K562 (cell line): ENCODE measurements around the gene TP53BP2. TPM values are rescaled to one million over a fixed set of nuclear protein-coding genes. Genes with fewer than 3 reads are reported as not detected.

Experiments used
- ATAC-seq: fragments of 200-7000 bp; cut with Tn5 transposase; 3 replicates; pipeline ENCODE4 v1.9.1; 2020; ENCODE audit warnings: moderate library complexity
- BruUV-seq: library from RNA; stranded (reverse); fragments of 400-500 nt; replicated peaks from 2 replicates; lab custom pipeline; 2021; lab: Mats Ljungman, UMichigan
- CTCF ChIA-PET: fragments of 300-600 bp; formaldehyde crosslinking; extraction: SDS; loops from one replicate; lab custom pipeline; 2021; ENCODE audit warnings: low intra/inter-chr PET ratio; lab: Yijun Ruan, JAX
- POLR2A ChIA-PET: fragments of 300-600, 350-650 bp; sonication (Branson Sonifier 250); formaldehyde crosslinking; extraction: SDS; loops from one replicate; lab custom pipeline; 2021; ENCODE audit warnings: antibody characterized with exemption, inconsistent platforms; lab: Yijun Ruan, JAX
- DNase-seq, 4 experiments: peaks; one replicate each; pipeline versions ENCODE4 v3.0.0 to v3.0.0-alpha.2; 2011 to 2018; ENCODE audit warnings: low spot score in 3 of 4, mixed read lengths in 3 of 4; ENCODE audit errors: extremely low read depth in 1 of 4
- FAIRE-seq: peaks from 2 replicates; lab custom pipeline; 2011; peaks lifted over from hg19 to GRCh38; lab: Jason Lieb, UNC
- H2AFZ ChIP-seq: 2 replicates; pipeline ENCODE4 v1.6.0; 2011; ENCODE audit warnings: low read depth, low read length, control low read depth, inconsistent platforms
- H3K27ac ChIP-seq: fragments of 200-600 bp; 3 replicates; pipeline ENCODE4 v1.8.0; 2011; ENCODE audit warnings: low read depth, mild to moderate bottlenecking, control low read depth, inconsistent platforms, low read length, moderate library complexity, mixed read lengths; ENCODE audit errors: extremely low read depth
- H3K27me3 ChIP-seq, 2 experiments: fragments of 300-600 bp in 1 of 2; 2 replicates in 1 of 2; 3 replicates in 1 of 2; pipeline versions ENCODE4 v1.6.0 to v1.8.0; 2011; ENCODE audit warnings: inconsistent platforms in 2 of 2, low read length in 2 of 2, mild to moderate bottlenecking in 1 of 2, mixed read lengths in 1 of 2, moderate library complexity in 1 of 2; ENCODE audit not compliant: control insufficient read depth in 2 of 2, insufficient read depth in 2 of 2
- H3K36me3 ChIP-seq: fragments of 300-600 bp; 3 replicates; pipeline ENCODE4 v1.8.0; 2011; ENCODE audit warnings: mild to moderate bottlenecking, low read length, inconsistent platforms; ENCODE audit not compliant: control insufficient read depth, insufficient read depth
- H3K4me1 ChIP-seq, 2 experiments: fragments of 200-600 bp in 1 of 2; replicated peaks in 1 of 2; 2 replicates in 1 of 2; 3 replicates in 1 of 2; pipeline versions ENCODE4 v1.5.1 to v1.8.0; 2011; ENCODE audit warnings: inconsistent platforms in 2 of 2, low read length in 2 of 2, mild to moderate bottlenecking in 1 of 2, mixed read lengths in 1 of 2, moderate library complexity in 1 of 2; ENCODE audit not compliant: control insufficient read depth in 2 of 2, insufficient read depth in 2 of 2
- H3K4me2 ChIP-seq: 2 replicates; pipeline ENCODE4 v1.6.1; 2011; ENCODE audit warnings: low read length, control low read depth, inconsistent platforms, mixed read lengths; ENCODE audit not compliant: insufficient read depth
- H3K4me3 ChIP-seq: fragments of 200-600 bp; sonication (generic), shearing (Covaris generic); 2 replicates; pipeline ENCODE4 v1.5.1; 2016; ENCODE audit warnings: control low read depth, inconsistent platforms
- H3K79me2 ChIP-seq: fragments of 200-600 bp; 3 replicates; pipeline ENCODE4 v1.8.0; 2011; ENCODE audit warnings: low read length, inconsistent platforms; ENCODE audit not compliant: control insufficient read depth, insufficient read depth
- H3K9ac ChIP-seq, 2 experiments: 2 replicates each; pipeline versions ENCODE4 v1.6.0 to v1.6.1; 2011; ENCODE audit warnings: low read depth in 2 of 2, low read length in 2 of 2, control low read depth in 1 of 2, inconsistent platforms in 1 of 2, mild to moderate bottlenecking in 1 of 2, mixed read lengths in 1 of 2; ENCODE audit not compliant: insufficient read depth in 1 of 2
- H3K9me1 ChIP-seq: one replicate; pipeline ENCODE4 v1.6.0; 2011; ENCODE audit warnings: inconsistent platforms, mild to moderate bottlenecking, low read length, moderate library complexity; ENCODE audit not compliant: control insufficient read depth, insufficient read depth
- H3K9me3 ChIP-seq: replicated peaks from 2 replicates; pipeline ENCODE4 v1.5.1; 2011; ENCODE audit warnings: low read depth, low read length, inconsistent platforms; ENCODE audit not compliant: control insufficient read depth, insufficient read depth
- H4K20me1 ChIP-seq: replicated peaks from 2 replicates; pipeline ENCODE4 v1.6.1; 2011; ENCODE audit warnings: low read length, inconsistent platforms, mixed read lengths; ENCODE audit not compliant: control insufficient read depth, insufficient read depth
- CBX8 ChIP-seq: fragments of 200-600 bp; sonication (generic); IDR thresholded peaks from 2 replicates; pipeline ENCODE4 v1.6.1; 2012; ENCODE audit warnings: borderline replicate concordance, mixed run types, low read depth, mild to moderate bottlenecking, moderate library complexity, mixed read lengths, low read length, control low read depth, inconsistent platforms; ENCODE audit not compliant: poor library complexity, severe bottlenecking; ENCODE audit errors: extremely low read depth
- FOSL1 ChIP-seq: fragments of 200-800 bp; sonication (Bioruptor generic); conservative IDR thresholded peaks from 2 replicates; pipeline ENCODE4 v1.6.1; 2016; ENCODE audit warnings: missing genetic modification characterization, missing compliant biosample characterization
- MAX ChIP-seq: sonication (generic); formaldehyde crosslinking; IDR thresholded peaks from 2 replicates; pipeline ENCODE4 v1.9.0; 2022; ENCODE audit warnings: mild to moderate bottlenecking, missing genetic modification reagents
- NELFE ChIP-seq: IDR thresholded peaks from 2 replicates; pipeline ENCODE4 v1.6.1; 2011; ENCODE audit warnings: mild to moderate bottlenecking; ENCODE audit not compliant: insufficient read depth, insufficient read length
- NFIC ChIP-seq: fragments of 450-650 bp; IDR thresholded peaks from 2 replicates; pipeline ENCODE4 v1.6.1; 2017; ENCODE audit warnings: mild to moderate bottlenecking, inconsistent platforms
- NFIX ChIP-seq: fragments of 250-450 bp; sonication (Bioruptor Pico); IDR thresholded peaks from 2 replicates; pipeline ENCODE4 v1.4.0; 2020; ENCODE audit warnings: low read depth, mild to moderate bottlenecking, moderate library complexity
- PRPF4 ChIP-seq: fragments of 200-400 bp; formaldehyde crosslinking; IDR thresholded peaks from one replicate; pipeline ENCODE4 v1.6.1; 2017; ENCODE audit warnings: low read length, low read depth, mild to moderate bottlenecking; ENCODE audit not compliant: insufficient read depth, poor library complexity, severe bottlenecking
- RBM34 ChIP-seq: fragments of 200-400 bp; formaldehyde crosslinking; IDR thresholded peaks from 2 replicates; pipeline ENCODE4 v1.6.1; 2018; ENCODE audit warnings: low read length, borderline replicate concordance; ENCODE audit not compliant: insufficient read depth
- SNAPC5 ChIP-seq: fragments of 250-450 bp; sonication (Bioruptor Pico); IDR thresholded peaks from 2 replicates; pipeline ENCODE4 v1.8.0; 2021; ENCODE audit warnings: moderate library complexity, mild to moderate bottlenecking, inconsistent platforms
- SRSF3 ChIP-seq: fragments of 200-400 bp; formaldehyde crosslinking; IDR thresholded peaks from 2 replicates; pipeline ENCODE4 v1.6.1; 2016; ENCODE audit warnings: mild to moderate bottlenecking, low read length, moderate library complexity; ENCODE audit not compliant: insufficient read depth
- TRIM25 ChIP-seq: fragments of 450-650 bp; IDR thresholded peaks from 2 replicates; pipeline ENCODE4 v1.7.0; 2016; ENCODE audit warnings: borderline replicate concordance
- ZNF232 ChIP-seq: sonication (generic); formaldehyde crosslinking; IDR thresholded peaks from 2 replicates; pipeline ENCODE4 v1.8.0; 2022; ENCODE audit warnings: mild to moderate bottlenecking, missing genetic modification reagents
- ZNF316 ChIP-seq: fragments of 450-650 bp; IDR thresholded peaks from 2 replicates; pipeline ENCODE4 v1.6.1; 2016
- ZNF431 ChIP-seq: sonication (generic); formaldehyde crosslinking; IDR thresholded peaks from 2 replicates; pipeline ENCODE4 v1.8.0; 2022; ENCODE audit warnings: mild to moderate bottlenecking, missing genetic modification reagents
- ZNF592 ChIP-seq: fragments of 450-650 bp; IDR thresholded peaks from 2 replicates; pipeline ENCODE4 v1.6.1; 2017; ENCODE audit warnings: antibody characterized with exemption, mild to moderate bottlenecking
- WGBS: fragments of 100-300 bp; shearing (Covaris generic); methylation state at CpG from one replicate; pipeline ENCODE4 v1.1.6; 2016; ENCODE audit warnings: low coverage, mixed read lengths; ENCODE audit not compliant: insufficient coverage; ENCODE audit errors: missing lambda C conversion rate; 5-methylcytosine and 5-hydroxymethylcytosine counted together
- in situ Hi-C: fragments of 300-500 bp; cut with MboI; formaldehyde crosslinking; loops from 4 replicates; pipeline ENCODE4 v1.15.0; 2018; ENCODE audit warnings: inconsistent platforms, mixed read lengths
- intact Hi-C: fragments of 100-400 bp; cut with micrococcal nuclease; formaldehyde crosslinking; loops from 2 replicates; pipeline ENCODE4 v1.14.2; 2022
- polyA plus RNA-seq, 8 experiments: library from polyadenylated mRNA; depleted of rRNA in 4 of 8; stranded (reverse) in 5 of 8; unstranded in 3 of 8; fragments of >200 nt; fragmentation: Nextera tagmentation in 2 of 8; fragmentation: Illumina TruSeq in 1 of 8; extraction: Ambion mirVana in 2 of 8; extraction: Trizol in 1 of 8; gene quantifications; 2 replicates each; pipeline versions ENCODE4 v1.2.1 to v1.2.3, GENCODE V29; 2011 to 2014; ENCODE audit warnings: inconsistent platforms in 1 of 8, missing spikeins in 1 of 8
- total RNA-seq, 7 experiments: library from RNA; depleted of rRNA in 6 of 7; stranded (reverse); fragments of >200 nt in 6 of 7; fragmentation: Illumina TruSeq in 2 of 7; extraction: Trizol in 2 of 7; gene quantifications; 2 replicates each; pipeline versions ENCODE4 v1.2.1 to v1.2.3, GENCODE V29; 2011 to 2021; ENCODE audit warnings: low replicate concordance in 1 of 7

The TP53BP2 gene
- total and polyA plus RNA-seq, 9 of the 15 experiments (the other 6 are each of a cell fraction or from before 2014, with no cell fraction given) = 17.0 to 69.6 (median 40.1) TPM

- peaks cover 15 to 35% of the 10 kb centered on the region in 2 experiments for H3K4me1 ChIP-seq
- no peak for DNase-seq
- H2AFZ ChIP-seq = no peak overlapping the region
- ChIA-PET POLR2A (interaction anchor here (0.7 to 3.7 kb wide), 4 partner anchors 11 to 129 kb away, joined by 3 to 17 read pairs (median 4); no protein-coding TSS in a partner anchor), CTCF (interaction anchor here (0.7 kb wide), 1 partner anchor 331 kb away, joined by 3 read pairs; no protein-coding TSS in a partner anchor)
- peak; percentile 7 for ATAC-seq
- in situ Hi-C loops = no loop called here
- no peaks in the 10 kb centered on the region for H3K9me3 ChIP-seq
- H3K27ac ChIP-seq = peak overlapping the region; percentile 35; the same call in 2 of the 3 replicates
- intact Hi-C loops = no loop called here
- FAIRE-seq = peak; percentile 60
- WGBS = 86% methylated on average over 12 of the region's 13 CpGs
- no peaks in the 10 kb centered on the region for H4K20me1 ChIP-seq
- H3K9ac ChIP-seq = peak overlapping the region in 1 of 2 experiments; percentile 77; a peak in 2 of 4 replicates
- H3K4me3 ChIP-seq = no peak overlapping the region
- peaks cover 54% of the 10 kb centered on the region for H3K36me3 ChIP-seq
- no TSS peak for BruUV-seq
- H3K4me2 ChIP-seq = no peak overlapping the region
- no peaks in the 10 kb centered on the region for H3K27me3 ChIP-seq
- H3K9me1 ChIP-seq = no peaks in the 10 kb centered on the region
- peaks cover 28% of the 10 kb centered on the region for H3K79me2 ChIP-seq
- TF ChIP-seq NFIC (peak; percentile 99), SRSF3 (no peak), TRIM25 (no peak), ZNF316 (no peak), MAX (CRISPR knock-in tag) (peak; percentile 27; the same call in 1 of the 2 replicates), ZNF431 (no peak), FOSL1 (tag) (no peak), RBM34 (no peak), SNAPC5 (no peak), ZNF592 (no peak), CBX8 (no peak), PRPF4 (no peak), NFIX (CRISPR knock-in tag) (peak; percentile 86), NELFE (no peak), ZNF232 (CRISPR knock-in tag) (no peak)
These were observed 114.5 kb downstream of the TP53BP2 start for GRCh38 chr1:223731133-223731770.
